ENCODE data around the gene CFAP61. TPM values are rescaled to one million over a fixed set of nuclear protein-coding genes. Genes with fewer than 3 reads are reported as not detected.
"Not testable (repeated sequence)": the region's sequence is repeated elsewhere in the genome, so short reads cannot be mapped to it uniquely, and the experiment has no call there.

CFAP61 gene
- polyA plus RNA-seq, 4 donors: 0.12 to 5.3 (median 3.9) TPM

DNA sequence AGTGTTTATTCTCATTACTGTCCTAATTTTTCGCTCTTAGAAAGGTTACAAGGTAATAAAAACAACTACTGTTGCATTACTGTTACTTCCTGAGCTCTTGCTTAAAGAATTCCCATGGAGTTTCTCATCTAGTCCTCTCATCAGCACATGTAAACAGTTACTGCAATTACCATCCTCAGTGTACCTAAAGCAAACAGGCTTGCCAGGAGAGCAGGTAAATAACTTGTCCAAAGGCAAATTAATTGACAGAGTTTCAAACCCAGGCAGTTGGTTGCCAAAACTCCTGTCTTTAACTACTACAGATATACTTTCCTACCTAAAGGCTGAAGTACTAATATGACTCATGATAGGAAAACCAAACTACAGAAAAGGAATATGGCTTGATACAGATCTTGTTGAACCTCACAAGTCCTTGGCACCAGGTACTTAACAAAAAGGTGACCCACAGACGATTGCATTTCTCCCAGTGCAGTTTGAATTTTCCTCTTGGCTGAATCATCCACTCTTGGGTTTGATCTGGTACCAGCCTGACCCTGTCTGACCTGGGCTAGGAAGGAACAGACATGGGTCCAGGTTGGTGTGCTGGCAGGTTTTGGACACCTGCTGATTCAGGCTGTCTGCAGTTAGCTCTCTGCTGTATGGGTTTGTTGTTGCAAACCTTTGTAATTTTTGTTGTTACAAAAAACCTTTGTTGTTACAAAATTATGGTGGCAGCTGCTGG is 153.0 kb downstream of the CFAP61 start:
- no peak for DNase-seq (ENCODE audit: low read depth in 4 of 4, low spot score in 3 of 4)

DNA sequence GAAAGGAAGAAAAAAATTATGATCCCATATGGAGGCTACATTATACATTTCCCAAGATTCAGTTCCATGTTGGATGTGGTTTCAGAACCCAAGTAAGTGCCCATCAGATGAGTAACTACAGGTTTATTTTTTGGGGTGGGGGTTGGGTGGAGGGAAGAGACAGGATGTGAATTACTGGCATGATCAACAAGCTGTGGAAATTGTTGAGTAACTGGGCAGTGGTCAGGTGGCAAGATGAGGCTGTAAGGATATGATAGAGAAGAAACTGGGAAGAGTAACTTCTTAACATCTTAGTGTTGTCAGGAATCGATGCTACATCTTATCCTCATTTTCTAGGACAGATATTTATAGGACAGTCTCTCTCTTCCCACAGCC is 153.5 kb downstream of the CFAP61 start:
- DNase-seq (ENCODE audit: low read depth in 4 of 4, low spot score in 3 of 4): no peak

DNA sequence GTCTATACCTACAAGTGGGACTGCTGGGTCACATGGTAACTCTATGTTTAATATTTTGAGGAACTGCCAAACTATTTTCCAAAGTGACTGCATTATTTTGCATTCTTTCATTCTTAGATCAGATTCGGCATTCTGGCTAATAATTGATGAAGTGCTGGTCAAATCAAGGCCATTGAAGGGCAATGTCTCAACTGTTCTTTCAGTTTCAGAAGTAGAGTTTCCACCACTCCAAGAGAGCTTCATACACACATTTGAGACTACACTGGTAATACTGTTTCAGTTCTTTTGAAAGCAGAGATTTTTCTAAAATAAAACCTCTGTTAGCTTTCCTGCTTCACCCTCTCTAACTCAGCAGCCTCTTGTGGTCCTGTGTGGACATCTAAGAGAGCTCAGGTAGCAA is 154.5 kb downstream of the CFAP61 start:
- no peak for DNase-seq (ENCODE audit: low read depth in 4 of 4, low spot score in 3 of 4)

DNA sequence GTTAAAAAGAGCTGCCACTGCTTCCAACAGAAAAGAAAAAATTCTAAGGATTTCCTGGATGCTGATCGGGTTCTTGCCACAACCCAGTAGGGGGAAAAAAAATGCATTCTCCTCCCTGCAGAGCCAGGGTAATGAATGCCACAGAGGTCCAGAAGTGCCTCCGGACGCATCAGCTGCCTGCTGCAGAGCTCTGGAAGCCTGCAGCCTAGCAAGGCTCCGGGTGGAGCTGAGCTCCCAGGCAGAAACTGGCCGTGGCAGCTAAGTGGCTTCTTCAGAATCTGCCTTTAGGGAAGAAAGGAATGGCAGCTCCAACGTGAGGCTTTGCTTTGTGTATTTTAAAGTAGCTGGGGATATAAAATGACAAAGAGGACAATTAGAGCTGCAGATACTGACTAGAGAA is 155.0 kb downstream of the CFAP61 start:
- DNase-seq (ENCODE audit: low read depth in 4 of 4, low spot score in 3 of 4): no peak

DNA sequence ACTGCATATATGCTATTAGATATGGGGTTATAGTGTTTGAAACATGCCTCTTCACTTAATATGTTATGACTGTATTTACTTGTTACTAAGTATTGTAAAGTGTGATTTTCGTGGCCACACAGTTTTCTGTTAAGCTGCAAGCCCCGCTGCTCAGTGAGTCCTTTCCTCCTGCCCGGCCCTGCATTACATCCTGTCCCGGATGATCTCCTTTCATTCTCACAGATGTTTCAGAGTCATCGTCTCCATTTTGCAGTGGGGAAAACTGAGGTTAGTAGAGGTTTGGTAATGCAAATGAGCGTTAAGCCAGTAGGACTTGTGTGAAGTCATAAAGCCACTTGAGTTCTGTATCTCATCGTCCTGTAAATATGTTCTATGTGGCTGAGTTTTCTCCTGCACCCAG is 155.5 kb downstream of the CFAP61 start:
- DNase-seq (ENCODE audit: low read depth in 4 of 4, low spot score in 3 of 4): no peak

DNA sequence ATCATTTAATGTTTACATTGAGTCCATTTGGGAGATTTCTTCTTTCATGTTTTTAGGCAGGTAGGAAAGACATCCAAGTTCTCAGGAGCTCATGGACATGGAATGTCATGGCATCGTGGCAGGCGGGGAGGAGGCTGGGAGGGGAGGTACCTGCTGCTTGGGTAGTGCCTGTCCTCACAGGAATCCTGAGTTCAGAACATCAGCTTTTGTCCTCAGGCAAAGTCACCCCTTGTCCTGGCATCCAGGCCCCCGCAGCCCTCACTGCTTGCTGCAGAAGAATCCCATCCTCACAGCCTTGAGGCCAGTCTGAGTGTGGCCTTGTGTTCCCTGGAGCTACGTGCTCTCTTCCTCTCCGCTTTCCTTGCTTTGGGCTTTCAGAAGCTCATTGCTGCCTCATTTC is 157.4 kb downstream of the CFAP61 start:
- DNase-seq (ENCODE audit: low read depth in 4 of 4, low spot score in 3 of 4): no peak

DNA sequence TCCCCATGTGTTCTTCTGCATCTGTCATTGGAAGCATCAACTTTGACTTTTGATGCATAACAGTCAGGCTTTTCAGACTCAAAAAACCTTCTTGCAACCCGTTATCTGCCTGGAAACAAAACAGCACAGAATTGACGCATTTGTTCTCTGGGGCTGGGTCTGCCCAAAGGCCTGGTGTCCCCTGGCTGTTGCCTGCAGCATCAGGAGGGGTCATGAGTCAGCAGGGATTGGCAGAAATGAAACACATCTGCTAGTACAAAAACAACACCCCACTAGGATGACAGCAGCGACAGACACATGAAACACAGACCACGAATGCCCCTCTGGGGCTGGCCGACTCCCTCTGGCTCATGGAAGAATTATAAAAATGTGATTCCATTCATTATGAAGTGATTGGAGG is 158.0 kb downstream of the CFAP61 start:
- no peak for DNase-seq (ENCODE audit: low read depth in 4 of 4, low spot score in 3 of 4)

DNA sequence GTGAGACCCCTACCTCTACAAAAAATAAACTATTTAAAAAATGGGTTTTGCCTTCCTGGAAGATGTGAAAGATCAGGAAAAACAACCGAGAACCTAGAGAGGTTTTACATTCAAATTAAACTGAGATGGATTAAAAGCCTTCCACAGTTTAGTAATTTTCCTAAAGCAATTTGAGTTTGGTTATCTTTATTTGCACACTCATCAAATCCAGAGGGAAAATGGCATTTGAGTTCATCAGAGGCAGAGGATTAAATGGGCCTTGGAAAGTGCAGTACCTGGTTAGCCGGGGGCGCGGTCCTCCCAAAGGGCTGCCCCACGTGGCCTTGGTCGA is 158.6 kb downstream of the CFAP61 start:
- no peak for DNase-seq (ENCODE audit: low read depth in 4 of 4, low spot score in 3 of 4)

DNA sequence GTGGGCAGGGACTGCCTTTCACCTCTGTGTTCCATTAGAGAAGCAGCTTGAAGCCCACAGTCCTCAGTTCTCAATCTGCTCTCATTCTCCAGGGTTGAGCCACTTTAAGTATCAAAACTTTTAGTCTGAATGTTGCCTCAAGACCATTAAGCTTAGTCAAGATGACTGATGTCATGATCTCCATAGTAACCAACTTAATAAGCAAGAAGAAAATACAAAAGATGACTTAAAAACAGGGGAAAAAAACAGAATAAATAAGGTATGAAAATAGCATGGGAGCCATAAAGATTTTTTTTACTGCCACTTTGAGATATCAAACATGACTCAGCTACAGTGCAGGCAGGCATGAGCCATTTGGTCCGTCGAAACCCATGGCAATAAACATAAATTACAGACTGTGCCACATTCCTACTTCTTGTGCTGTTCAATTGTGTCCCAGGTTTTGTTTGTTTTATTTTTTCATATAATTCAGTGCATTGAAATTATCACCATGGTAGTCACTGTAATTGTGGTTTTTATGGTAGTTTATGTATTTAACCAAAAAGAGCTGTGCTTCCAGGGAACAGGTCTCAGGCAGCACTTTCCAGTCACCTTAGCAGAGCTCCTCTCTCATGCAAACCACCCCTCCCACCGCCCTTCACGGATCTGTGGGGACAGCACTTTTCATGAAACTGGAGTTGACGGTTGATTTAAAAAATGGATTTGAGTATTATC is 159.1 kb downstream of the CFAP61 start:
- no peak for DNase-seq (ENCODE audit: low read depth in 4 of 4, low spot score in 3 of 4)

DNA sequence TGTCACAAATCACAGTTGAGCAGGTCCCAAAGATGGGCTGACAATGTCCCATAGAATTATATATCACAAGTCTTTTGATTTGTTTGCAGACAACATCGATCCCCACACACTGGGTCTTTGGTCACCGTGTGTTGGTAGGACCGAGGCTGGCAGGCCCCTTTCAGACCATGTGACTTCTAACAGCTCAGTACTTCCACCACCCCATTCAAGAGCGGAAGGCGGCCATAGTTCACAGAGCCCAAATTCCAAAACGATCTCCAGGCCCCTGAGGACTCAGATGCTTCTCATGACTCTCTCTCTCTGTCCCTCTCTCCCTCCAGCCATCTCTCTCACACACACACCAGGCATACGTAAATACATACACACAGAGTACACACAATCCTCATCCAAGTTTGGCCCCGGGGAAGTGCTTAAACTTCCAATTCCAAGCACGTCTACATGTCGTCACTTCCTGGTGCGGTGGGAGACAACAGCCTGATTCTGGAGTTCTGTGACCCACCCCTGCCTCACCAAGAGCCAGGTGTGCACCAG is 159.7 kb downstream of the CFAP61 start:
- DNase-seq (ENCODE audit: low read depth in 4 of 4, low spot score in 3 of 4): no peak

DNA sequence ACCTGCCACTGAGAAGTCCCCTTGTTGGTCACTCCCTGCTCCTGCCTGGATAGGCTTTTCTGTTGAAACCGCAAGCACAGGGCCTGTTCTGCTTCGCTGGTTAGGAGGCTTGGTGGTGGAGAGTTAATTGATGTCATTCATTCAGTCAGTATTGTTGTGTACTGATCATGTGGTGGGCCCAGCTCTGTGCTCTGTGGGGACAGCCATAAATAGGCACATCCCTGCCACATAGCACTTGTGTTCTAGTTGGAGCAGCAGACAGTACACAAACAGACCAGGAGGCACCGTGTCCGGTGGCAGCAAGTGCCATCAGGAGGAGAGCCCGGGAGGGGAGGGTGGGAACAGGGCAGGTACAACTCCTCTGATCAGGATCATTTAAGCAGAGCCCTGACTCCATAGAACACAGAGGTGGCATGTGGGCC is 160.4 kb downstream of the CFAP61 start:
- no peak for DNase-seq (ENCODE audit: low read depth in 4 of 4, low spot score in 3 of 4)

DNA sequence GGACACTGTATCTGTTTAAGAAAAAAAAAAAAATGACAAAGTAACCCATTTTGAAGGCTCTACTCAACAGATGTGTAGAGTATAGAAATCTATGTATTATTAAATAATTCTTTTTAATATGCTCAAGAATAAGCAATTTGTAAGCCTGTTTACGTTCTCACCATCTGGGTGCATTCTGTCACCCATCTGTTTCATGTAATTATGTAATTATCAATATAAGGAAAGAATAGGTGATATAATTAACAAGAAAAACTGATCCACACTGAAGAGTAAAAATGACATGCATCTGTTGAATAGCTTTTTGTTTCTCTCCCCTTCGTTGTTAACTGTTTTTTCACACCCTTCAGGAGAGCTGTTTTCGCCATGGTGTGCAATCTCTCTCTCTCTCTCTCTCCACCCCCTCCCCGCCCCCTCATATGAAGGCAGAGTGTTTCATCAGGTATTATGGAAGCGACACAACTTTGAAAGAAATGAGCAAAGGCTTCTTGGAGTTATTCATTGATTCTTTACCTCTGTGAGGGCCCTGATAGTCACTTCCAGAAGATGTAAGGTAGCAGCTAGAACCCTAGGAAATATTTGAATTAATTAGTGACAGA is 161.3 kb downstream of the CFAP61 start:
- no peak for DNase-seq (ENCODE audit: low read depth in 4 of 4, low spot score in 3 of 4)

DNA sequence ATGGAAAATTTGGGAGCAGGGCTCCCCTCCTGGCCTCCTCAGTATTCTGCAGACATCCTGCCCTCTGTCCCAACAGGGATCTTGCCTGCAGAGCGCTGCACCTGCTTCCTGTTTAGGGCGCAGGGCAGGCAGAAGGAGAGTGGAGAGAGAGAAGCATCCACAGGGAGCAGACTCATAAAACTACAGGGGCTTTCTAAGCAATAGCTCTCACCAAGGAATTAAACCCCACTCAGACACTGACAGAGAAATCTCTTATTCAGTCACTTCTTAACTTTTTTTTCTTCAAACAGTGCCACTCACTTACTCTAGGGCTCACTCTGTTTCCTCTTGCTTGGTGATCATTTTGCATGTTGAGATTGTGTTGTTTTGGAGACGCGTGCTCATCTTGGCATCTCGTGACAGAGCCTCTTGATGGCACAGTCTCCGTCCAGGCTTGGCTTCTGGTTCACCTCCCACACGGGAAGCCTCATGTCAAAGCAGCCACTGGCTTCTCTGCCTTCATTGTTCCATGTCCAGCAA is 162.5 kb downstream of the CFAP61 start:
- DNase-seq (ENCODE audit: low read depth in 4 of 4, low spot score in 3 of 4): no peak

DNA sequence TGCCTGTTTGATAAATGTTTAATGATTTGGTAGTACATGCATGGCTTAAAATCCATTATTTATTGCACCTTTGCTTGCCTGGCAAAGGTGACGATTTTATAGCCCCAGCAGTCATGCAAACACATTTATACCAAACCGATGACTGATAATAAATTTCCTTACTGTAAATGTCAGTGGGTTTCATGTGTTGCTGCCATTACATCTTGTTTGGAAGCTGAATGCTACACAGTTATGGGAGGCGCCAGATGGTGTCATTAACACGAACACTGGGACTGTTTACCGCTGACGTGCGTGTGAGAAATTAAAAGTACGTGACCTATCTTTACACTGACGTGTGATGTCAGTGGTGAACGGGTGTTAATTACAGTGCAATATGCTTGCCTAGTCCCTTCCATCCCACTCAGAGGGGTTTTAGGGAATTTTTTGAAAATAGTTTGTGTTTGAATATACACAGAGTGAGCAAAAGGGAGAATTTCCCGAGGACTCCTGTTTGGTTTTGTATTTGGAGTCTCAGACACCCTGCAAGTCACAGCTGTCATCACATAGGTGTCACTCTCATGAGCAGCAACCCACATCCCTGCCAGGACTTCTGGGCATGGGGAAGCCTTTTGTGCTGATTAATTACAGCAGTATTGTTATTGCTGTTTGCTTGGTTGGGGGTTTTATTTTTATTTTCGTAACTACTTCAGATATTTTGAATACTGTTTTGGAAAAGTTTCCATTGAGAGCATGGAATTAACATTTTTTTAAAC is 163.8 kb downstream of the CFAP61 start:
- no peak for DNase-seq (ENCODE audit: low read depth in 4 of 4, low spot score in 3 of 4)

DNA sequence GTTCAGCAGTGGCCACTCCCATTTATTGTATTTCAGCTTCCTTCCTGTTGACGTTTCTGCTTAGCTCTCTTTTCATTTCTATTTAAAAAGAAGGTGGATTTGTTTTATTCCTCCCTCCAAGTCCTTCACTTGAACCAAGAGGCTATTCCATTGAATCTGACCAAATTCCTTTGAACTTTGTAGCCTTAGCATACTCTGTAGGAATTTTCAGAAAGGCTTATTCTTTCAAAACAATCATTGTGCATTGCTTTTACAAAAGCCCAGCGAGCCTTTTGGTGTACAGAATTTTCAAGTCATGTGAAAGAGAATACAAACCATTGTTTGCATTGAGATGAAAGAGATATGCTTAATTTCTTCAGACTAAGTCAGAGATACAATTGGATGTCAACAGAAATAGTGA is 164.6 kb downstream of the CFAP61 start:
- no peak for DNase-seq (ENCODE audit: low read depth in 4 of 4, low spot score in 3 of 4)

DNA sequence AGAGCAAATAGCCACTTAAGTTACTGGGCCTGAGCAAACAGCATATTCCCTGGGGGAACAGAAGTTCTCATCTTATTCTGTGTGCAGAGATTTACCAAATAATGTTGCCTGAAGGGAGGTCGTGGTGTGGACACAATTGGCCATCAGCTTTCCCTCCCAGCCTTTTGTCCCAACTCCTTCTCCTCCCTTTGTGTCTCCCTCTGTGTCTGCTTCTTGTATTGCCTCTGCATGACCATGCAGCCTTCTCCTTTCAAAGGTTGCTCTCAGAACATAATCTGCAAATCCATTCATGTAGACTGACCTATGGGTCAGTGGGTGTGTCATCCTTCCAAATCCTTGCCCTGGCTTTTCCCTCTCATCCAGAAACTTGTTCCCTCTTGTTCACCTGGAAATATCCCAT is 165.3 kb downstream of the CFAP61 start:
- DNase-seq (ENCODE audit: low read depth in 4 of 4, low spot score in 3 of 4): no peak

DNA sequence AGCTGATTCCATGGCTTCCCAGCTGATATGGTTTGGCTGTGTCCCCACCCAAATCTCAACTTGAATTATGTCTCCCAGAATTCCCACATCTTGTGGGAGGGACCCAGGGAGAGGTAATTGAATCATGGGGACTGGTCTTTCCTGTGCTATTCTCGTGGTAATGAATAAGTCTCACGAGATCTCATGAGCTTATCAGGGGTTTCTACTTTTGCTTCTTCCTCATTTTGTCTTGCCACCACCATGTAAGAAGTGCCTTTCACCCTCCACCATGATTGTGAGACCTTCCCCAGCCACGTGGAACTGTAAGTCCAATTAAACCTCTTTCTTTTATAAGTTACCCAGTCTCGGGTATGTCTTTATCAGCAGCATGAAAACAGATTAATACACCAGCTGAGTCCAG is 165.8 kb downstream of the CFAP61 start:
- DNase-seq (ENCODE audit: low read depth in 4 of 4, low spot score in 3 of 4): not testable (repeated sequence)

DNA sequence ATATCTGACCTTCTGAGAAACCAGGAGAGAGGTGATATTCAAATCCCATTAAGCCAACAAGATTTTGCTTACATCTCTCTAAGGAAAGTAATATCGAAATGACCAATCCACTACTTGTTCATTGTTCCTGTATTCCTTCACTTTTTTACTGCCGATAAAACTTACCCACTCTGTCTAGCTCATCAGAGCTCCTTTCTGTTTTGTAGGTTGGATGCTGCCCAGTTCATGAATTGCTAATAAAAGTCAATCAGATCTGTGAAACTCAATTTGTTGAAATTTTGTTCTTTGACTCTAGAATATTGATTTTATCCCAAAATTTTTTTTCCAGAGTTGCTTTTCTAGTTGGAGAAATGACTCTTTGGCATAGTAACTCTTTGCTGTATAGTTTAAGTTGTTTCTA is 166.7 kb downstream of the CFAP61 start:
- DNase-seq (ENCODE audit: low read depth in 4 of 4, low spot score in 3 of 4): no peak

DNA sequence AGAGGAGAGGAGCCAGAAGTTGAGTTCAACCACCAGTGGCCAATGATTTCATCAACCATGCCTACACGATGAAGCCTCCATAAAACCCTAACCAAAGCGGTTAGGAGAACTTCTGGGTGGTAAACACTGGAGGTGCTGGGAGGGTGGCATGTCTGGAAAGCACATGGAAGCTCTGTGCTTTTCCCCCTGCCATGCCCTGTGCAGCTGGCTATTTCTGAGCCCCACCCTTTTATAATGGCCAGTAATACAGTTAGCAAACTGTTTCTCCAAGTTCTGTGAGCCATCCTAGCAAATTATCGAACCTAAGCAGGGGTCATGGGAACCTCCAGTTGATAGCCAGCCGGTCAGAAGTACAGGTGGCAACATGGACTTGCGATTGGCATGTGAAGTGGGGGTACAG is 167.8 kb downstream of the CFAP61 start:
- DNase-seq (ENCODE audit: low read depth in 4 of 4, low spot score in 3 of 4): no peak

DNA sequence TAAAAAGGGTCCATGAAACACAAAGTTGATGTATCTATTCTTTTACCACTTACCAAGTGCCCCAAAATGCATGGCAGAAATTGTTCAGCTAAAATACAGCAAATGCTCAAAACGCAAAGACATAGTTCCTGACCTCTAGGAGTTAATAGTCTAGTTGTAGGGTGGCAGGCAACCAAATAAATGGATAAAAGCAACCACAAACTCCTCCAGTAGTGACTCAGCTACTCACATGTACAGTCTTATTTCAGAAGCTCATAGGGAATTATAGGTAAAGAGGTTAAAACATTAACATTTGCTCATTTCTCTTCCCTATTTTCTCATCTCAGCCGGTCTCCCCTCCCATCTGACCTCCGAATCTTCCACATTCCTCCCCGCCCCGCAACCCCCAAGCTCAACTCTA is 171.6 kb downstream of the CFAP61 start:
- DNase-seq (ENCODE audit: low read depth in 4 of 4, low spot score in 3 of 4): no peak

DNA sequence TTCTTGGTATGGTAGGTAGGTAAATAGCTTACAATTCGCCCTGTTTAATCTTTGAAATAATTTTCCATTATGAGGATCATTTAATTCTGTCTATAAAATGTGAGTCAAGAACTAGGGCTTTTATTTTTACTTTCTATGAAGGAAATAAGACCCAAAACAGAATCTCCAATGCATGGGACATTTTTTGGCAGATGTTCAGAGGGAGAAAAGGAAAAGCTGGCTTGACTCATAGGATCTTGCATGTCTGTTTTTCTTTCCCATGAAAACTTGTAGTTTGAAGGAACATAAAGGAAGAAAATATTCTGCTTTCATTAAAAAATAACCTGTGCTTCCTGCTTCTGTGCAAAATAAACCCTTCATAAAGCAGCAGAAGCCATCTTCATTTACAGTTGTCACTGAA is 172.5 kb downstream of the CFAP61 start:
- no peak for DNase-seq (ENCODE audit: low read depth in 4 of 4, low spot score in 3 of 4)
